GM20000 (cell line): Measurements from ENCODE around the gene PYGO2.

Experiments
- DNase-seq: peaks from one replicate; pipeline ENCODE4 v3.0.0; 2012; ENCODE audit warnings: low spot score
- TF ChIP-seq, protein P1 (sequence below): IDR thresholded peaks from 2 replicates; pipeline ENCODE4 v1.5.1; 2012; ENCODE audit warnings: mild to moderate bottlenecking, control low read depth; ENCODE audit errors: extremely low read depth, missing control alignments

Gene PYGO2

GRCh38 chr1:154948079-154948478, 13.5 kb downstream of the PYGO2 start:
- DNase-seq = no peak
- TF ChIP-seq, protein P1, sequence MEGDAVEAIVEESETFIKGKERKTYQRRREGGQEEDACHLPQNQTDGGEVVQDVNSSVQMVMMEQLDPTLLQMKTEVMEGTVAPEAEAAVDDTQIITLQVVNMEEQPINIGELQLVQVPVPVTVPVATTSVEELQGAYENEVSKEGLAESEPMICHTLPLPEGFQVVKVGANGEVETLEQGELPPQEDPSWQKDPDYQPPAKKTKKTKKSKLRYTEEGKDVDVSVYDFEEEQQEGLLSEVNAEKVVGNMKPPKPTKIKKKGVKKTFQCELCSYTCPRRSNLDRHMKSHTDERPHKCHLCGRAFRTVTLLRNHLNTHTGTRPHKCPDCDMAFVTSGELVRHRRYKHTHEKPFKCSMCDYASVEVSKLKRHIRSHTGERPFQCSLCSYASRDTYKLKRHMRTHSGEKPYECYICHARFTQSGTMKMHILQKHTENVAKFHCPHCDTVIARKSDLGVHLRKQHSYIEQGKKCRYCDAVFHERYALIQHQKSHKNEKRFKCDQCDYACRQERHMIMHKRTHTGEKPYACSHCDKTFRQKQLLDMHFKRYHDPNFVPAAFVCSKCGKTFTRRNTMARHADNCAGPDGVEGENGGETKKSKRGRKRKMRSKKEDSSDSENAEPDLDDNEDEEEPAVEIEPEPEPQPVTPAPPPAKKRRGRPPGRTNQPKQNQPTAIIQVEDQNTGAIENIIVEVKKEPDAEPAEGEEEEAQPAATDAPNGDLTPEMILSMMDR = no peak

DNA sequence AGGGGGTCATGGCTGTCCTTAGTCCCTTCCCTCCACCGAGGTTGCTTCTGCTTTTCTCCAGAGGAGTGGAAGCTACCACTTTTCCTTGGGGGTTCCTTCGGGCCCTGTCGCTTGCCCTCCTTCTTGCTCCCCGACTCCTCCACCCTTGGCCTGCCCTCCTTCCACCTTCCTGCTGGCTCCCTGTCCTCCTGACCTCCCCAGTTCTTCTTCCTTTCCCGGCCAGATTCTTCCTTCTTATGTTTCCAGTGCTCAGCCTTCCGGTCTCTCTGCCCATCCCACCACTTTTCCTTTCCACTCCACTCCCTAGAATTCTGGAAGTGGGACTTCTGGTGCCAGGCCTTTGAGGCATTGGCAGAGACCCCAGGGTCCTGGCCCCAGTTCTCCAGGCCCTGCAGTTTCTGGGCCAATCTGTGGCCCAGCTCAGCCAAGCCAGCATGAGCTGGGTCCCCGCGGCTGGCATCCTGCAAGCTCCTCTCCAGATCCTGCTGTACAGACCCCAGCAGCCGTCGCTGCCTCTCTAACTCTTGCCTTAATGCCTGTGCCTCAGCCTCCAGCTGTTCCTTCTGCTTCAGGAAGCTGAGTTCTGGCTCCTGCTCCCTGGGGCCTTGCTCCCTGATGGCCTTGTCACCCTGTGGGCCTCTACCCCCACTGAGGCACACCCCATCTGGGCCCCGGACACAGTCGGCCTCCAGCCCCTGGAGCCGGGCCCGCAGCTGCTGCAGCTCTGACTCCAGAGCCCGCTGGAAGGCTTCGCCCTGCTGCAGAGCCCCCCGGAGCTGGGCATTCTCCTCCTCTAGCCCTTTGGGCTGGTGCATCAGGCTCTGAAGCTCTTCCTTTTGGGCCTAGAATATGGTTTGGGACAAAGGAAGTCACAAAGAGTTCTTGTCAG, 15.4 kb downstream of the PYGO2 start:
- DNase-seq = no peak
- TF ChIP-seq, protein P1 = no peak

GRCh38 chr1:154945160-154945961, 16.2 kb downstream of the PYGO2 start:
- DNase-seq = no peak

GRCh38 chr1:154944401-154945159, 17.0 kb downstream of the PYGO2 start:
- TF ChIP-seq, protein P1 = no peak
- DNase-seq = no peak

More at GRCh38 chr1:154945160-154945961, 16.2 kb downstream of the PYGO2 start:
- TF ChIP-seq, protein P1 = no peak

DNA sequence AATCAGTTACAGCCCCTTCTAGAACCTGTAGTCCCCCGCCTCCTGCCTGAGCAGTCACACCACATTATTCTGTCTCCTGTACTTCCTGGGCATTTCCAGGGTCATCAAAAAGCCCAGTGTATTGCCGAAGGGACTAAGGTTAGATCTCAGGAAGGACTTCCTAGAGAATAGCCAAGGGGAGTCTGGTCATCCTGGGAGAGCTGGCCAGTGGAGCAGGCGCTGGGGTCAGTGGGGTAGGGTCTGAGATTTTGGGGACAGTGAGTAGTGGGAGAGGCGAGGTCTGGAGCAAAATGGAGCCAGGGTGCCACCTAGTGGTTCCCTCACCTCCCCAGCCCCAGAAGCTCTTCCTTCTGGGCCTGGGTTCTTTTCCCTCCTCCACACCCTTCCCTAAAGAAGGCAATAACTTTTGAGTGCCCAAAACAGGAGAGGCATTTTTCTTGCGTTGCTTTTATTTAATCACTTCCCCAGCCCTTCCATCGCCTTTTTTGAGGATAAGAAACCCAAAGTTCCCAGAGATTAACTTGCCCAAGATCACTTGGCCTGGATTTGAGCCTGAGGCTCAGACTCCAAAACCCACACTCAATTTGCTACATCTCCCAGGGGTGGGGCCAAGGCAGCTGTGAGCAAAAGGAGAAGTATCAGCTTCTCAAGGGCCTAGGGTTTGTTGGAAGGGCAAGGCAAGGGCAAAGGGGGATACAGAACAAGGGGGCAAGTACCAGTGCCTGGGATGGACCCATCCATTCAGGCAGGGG, 17.8 kb downstream of the PYGO2 start:
- TF ChIP-seq, protein P1 = peak; percentile 61
- DNase-seq = peak; percentile 69

- no peak for DNase-seq
- TF ChIP-seq, protein P1 = no peak
These were observed 20.1 kb downstream of the PYGO2 start for GRCh38 chr1:154941333-154942013.
